GM18951 (cell line): ENCODE measurements around the gene AMPD2.
"Not testable (repeated sequence)": the region's sequence is repeated elsewhere in the genome, so short reads cannot be mapped to it uniquely, and the experiment has no call there.

Experiments
- POLR2A ChIP-seq: IDR thresholded peaks from 4 replicates; pipeline ENCODE4 v1.6.1; 2011; ENCODE audit warnings: mild to moderate bottlenecking; ENCODE audit not compliant: insufficient read length, insufficient read depth; ENCODE audit errors: extremely low read depth
- in situ Hi-C: fragments of 300-500 bp; cut with MboI; formaldehyde crosslinking; loops from one replicate; pipeline ENCODE4 v1.12.0; 2022; ENCODE audit warnings: low sequenced_read_pairs, mixed read lengths, inconsistent platforms; ENCODE audit not compliant: unreplicated experiment

The AMPD2 gene

DNA sequence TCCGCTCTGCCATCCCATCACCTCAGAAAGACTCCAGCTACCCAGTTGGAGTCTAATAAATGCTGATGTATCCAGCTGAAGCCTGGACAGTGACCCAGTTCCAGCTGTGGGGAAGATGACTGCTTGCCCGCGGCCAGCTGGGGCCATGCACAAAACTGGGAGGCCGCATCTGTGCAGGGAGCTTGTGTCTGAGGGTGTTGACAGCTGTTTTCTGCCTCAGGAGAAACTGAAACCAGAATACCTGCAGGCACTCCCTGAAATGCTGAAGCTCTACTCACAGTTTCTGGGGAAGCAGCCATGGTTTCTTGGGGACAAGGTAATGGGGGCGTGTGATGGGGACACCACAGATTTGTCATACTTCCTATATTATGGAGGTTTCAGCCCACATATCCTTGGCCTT lies 51.4 kb downstream of the AMPD2 start:
- in situ Hi-C loops: no loop called here
- no peak for TF ChIP-seq POLR2A

DNA sequence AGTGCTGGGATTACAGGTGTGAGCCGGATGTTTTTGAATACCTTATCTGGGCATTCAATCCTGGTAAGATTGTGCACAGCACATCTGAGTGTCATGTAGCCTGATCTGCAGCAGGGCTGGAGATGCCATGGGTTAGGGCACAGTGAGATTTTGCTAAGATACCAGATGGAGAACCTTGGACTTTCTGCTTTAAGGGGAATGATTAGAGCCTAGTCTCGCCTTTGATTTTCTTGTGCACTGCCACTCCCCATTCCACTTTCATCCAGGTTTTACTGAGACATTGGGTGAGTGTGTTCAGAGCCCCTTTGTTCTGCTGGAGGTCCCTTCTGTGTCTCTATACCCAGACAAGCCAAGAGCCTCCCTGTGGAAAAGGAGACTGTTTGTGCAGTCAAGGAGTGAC lies 54.2 kb downstream of the AMPD2 start:
- in situ Hi-C loops: not testable (repeated sequence)

DNA sequence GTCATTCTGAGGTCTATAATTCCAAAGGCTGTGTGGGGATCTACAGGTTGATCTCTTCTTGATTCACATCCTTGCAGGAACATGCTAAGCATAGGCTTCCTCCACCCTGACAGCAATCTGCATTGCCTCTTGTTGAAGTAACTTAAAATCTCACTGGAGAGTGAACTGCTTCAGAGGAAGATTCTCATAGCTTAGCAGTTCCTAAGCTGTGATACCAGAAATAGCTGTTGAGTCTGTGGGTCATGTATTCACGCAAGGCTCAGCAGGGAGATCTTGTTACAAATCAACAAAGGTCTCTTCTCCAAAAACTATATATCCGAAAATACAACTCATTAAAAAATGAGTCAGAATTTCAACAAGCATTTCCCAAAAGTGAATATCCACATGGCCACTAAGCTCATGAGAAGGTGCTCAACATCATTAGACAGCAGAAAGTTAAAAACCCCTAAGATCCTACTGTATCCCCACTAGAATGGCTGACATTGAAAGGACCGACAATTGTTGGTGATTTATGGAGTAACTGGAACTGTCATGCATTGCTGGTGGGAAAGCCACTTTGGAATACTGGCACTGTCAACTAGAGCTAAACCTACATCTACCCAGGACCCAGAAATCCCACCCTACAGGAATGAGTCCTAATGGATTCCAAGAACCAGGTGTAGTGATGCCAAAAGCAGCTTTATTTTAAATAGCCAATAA lies 57.2 kb downstream of the AMPD2 start:
- in situ Hi-C loops: not testable (repeated sequence)

DNA sequence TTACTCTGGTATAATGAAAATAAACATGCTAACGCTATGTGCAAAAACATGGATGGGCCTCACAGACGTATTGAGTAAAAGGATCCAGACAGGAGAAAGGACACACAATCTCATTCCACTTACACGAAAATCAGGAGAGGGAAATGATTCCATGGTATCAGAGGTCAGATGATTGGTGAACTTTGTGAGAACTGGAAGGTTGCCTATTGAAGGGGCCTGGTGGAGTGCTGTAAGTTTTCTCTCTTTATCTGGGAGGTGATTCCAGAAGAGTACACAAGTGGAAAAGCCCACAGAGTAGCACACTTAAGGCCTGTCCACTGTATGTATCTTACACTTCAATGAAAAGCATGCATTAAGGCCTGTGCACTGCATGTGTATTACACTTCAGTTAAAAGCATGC lies 57.8 kb downstream of the AMPD2 start:
- in situ Hi-C loops: no loop called here
- no peak for TF ChIP-seq POLR2A

GRCh38 chr1:109678637-109679036 lies 59.0 kb downstream of the AMPD2 start:
- in situ Hi-C loops: not testable (repeated sequence)
